GM19438 (cell line): ENCODE measurements around the gene TEPSIN.

Experiments used
- ATAC-seq: cut with Tn5 transposase; IDR thresholded peaks from one replicate; pipeline ENCODE4 v1.9.1; 2021; ENCODE audit warnings: low read depth; ENCODE audit not compliant: unreplicated experiment

TEPSIN gene

DNA sequence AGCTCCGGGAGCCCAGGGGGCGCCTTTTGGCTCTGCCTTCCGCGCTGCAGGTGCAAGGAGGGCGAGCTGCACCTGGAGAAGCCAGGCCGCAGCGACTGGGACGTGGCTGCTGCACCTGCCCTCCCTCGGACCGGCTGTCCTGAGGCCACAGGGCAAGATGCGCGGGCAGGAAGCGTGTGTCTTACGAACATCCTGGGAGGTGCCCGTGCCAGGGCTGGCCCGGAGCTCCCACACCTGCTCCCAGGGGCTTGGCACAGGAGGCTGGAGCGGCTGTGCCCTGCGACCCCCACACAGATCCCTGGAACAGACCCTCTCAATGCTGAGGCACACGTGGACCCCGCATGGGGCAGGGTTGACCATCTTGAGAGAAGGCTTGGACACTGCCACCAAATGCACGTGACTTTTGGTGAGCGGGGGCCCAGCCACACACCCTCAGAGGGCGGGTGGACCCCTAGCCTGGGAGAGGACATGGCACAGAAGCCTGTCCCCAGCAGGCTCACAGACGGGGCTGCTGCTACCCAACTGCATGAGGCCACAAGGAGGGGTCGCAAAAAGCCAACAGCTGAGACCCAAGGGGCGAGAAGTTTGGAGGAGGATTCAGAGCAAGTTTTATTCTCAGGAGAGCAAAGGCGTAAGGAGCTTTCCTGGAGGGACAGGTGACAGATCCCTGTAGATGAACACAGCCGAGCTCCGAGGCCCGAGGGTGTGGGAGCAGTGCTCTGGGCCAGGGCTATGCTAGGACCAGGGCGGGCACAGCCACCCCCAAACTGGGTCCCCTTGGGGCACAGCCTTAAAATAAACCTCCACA, 11.6 kb upstream of the TEPSIN start:
- ATAC-seq, result no peak

DNA sequence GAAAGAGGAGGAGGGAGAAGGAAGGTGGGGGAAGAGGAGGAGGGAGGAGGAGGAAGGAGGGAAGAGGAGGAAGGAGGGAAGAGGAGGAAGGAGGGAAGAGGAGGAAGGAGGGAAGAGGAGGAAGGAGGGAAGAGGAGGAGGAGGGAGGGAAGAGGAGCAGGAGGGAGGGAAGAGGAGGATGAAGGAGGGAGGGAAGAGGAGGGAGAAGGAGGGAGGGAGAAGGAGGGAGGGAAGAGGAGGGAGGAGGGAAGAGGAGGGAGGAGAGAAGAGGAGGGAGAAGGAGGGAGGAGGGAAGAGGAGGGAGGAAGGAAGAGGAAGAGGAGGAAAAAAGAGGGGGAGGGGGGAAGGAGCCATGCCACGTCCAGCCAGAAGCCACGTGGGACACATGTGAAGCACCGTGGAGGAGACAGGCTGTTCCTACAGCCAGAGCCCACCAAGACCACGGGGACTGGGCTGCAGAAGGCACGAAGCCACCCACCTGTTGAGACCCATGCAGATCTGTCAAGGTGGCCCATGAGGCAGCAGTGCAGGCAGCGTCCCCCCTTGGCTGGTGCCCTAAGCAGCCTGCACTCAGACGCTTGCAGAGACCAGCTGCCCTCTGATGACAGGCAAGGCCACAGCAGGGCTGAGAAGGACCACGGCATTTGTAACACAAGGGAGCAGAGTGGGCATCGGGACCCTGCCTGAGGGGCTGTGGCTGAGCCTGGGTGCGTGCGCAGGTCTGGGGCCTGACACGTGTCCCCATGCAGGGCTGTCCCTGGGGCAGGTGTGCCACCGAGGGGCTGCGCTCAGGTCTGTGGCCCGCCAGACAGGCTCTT, 10.6 kb upstream of the TEPSIN start:
- ATAC-seq, result no peak

DNA sequence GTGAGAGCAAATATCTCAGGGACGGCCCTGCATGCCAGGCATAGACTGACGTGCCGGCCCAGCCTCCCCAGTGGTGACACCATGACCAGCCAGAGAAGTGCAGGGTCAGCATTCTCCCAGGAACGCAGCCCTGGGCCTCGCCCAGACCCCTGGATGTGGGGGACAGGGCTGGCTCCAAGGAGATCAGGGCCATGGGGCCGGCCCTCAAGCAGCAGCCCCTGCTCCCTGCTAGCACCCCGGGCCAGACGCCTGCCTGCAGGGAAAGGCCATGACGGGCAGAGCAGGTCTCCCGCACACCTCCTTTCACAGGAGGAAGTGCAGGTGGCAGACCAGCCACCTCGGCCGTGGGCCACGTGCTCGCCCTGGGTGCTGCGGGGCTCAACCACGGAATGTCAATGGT, 9.8 kb upstream of the TEPSIN start:
- ATAC-seq, result no peak

DNA sequence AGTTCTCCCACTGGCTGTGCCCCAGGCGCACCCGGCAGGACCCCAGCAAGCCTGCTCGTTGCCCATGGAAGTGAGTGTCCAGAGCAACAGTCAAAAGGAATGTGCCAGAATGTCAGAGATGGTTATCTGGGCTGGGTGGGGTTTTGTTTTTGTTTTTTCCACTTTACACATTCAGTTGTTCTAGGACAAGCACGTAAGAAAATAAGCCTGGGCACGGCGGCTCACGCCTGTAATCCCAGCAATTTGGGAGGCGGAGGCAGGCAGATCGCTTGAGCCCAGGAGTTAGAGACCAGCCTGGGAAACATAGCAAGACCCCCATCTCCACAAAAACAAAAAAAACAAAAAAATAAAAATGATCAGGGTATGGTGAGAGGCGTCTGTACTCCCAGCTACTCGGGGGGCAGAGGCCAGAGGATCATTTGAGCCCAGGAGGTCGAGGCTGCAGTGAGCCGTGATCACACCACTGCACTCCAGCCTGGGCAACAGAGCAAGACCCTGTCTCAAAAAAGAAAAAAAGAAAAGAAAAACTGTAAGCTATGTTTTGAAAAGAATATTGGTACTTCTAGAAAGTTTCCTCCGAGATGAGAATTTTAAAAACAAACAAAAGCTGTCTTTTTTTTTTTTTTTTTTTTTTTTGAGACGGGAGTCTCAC, 8.6 kb upstream of the TEPSIN start:
- no peak for ATAC-seq

DNA sequence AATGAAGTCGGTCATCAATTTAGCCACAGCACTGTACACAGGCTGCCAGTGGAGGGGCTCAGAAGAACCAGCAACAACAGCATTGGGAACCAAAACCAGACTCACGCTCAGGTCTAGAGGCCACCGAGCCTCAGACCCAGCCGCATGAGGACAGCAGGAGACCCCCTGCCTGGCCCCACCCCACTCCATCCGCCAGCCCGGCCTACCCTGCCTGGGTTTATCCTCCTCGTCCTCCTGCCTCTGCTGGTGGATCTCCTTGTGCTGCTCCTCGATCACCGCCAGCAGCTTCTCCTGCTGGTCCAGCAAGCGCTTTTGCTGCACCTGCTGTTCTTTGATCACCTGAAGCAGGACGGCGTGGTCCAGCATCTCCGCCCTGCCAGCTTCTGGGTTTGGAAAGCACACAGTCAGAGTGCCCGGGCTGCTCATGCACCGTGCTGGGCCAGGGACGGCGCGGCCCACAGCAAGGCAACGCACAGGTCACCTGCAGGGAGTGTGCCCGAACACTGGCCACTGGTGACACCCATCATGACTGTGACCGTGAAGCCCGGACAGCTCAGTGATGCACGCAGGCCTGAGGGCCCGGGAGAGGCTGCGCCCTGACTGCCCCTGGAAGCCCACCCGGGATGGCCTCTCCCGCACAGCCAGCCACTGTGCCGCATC, 8.0 kb upstream of the TEPSIN start:
- ATAC-seq, result no peak

DNA sequence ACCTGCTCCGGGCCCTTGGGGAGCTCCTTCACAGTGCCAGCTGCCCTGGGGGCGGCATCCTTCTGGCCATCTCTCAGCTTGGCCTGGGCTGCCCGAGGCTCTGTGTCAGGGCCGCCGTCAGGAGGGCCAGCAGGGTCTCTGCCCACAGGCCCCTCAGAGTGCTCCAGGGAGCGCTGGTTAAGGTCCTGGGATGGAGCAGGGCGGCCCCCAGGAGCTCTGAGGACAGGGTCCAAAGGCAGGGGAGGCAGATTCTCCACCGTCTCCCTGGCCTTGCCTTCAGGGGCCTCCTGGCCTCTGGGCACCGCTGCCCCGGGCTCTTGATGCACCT, 7.5 kb upstream of the TEPSIN start:
- ATAC-seq, result no peak

DNA sequence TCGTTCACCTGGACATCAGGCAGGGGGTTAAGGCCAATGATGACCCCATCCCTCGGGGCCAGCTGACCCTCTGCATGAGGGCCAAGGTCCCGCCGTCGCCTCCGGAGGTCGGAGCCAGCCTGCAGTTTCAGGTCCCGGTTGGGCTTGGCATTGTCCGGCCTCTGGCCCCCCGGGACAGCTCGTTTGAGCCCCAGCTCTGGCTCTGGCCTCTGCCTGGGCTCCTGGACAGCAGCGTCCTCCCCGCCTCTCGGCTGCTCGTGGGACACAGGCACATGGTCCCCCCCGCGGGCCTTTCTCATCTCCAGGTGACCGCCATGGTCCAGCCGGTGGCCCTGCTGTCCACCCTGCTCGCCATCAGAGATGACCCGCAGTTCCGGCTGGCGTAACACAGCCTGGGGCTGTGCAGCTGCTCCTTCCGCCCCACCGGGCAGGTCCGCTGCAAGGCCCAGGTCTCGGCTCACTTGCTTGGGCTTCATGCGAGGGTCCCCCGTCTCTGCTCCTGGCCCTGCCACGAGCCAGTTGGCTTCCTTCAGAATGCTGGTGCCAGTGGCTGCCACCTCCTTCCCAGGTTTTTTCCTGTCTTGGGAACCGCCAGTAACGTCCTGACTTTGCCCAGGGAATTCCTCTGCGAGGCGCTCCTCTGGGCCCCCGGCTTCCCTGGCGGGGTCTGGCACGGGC, 6.9 kb upstream of the TEPSIN start:
- ATAC-seq, result no peak

DNA sequence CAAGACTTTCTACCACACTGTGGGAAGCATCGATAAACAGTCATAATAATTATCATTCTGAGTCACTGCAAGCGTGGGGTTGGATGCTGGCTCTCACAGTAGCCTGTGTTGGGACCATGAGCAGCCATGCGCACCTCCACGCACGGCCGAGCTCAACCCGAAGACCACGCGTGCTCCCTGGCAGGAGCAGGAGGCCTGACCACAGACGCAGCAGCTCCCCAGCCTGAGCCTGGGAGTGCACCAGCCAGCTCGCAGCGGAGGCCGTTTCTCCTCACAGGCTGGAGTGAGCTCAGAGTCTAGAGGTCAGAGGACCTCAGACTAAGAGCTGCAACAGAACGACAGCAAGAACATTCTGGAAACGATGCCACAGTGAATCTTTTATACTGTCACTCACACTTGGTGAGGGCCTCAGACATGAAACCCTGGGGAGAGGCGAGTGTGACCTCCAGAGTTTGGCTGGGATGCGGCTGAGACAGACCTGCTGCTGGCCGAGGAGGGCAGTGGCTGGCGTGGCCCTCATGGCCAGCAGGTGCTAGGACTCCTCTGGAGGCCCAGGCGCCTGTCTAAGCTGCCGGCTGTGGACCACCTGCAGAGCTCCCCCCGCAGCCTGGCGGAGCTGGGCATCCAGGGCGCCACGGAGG, 6.3 kb upstream of the TEPSIN start:
- ATAC-seq, result no peak

DNA sequence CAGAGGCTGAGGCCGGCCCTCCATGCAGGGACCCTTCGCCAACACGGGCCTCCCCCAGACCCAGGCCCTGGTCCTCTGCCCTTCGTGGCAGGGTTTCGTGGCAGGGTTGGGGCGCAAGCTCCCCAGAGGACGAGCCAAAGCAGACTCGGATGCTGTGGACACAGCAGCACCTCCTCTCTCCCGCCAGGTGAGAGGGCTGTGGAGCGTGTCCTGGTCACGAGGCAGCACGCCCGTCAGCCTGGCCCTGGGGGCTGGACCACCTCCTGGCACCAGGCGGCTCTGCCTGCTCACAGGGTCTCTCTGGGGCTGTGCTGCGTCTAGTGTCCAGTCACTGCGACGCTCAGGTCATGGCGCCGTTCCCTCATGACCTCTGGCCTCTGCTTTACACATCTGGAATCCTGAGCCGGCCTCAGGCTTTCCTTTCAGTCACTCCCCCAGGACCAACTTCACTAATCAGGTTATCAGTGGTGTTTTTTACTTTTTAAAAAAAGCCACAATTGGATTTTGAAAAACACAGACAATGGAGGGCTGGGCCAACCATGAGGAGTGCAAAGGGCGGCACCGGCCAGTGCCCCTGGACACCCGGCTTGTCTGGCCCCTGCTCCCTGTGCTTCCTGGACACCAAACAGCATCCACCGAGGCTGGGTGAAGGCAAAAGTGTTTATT, 5.6 kb upstream of the TEPSIN start:
- no peak for ATAC-seq

DNA sequence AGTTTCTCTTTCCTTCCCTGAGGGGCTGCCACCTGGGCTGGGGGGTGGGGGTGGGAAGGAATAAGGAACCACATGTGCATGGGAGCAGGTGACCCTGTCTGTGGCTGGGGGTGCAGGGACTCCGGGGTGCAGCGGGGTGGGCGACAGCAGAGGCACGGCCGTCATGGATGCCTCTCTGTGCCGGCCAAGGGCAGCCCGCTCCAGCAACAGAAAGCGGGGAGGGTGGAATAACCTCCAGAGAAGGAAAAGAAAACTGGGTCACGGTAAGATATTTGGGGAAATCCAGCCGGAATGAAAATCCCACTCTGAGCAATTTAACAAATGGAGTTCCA, 4.4 kb upstream of the TEPSIN start:
- no peak for ATAC-seq

DNA sequence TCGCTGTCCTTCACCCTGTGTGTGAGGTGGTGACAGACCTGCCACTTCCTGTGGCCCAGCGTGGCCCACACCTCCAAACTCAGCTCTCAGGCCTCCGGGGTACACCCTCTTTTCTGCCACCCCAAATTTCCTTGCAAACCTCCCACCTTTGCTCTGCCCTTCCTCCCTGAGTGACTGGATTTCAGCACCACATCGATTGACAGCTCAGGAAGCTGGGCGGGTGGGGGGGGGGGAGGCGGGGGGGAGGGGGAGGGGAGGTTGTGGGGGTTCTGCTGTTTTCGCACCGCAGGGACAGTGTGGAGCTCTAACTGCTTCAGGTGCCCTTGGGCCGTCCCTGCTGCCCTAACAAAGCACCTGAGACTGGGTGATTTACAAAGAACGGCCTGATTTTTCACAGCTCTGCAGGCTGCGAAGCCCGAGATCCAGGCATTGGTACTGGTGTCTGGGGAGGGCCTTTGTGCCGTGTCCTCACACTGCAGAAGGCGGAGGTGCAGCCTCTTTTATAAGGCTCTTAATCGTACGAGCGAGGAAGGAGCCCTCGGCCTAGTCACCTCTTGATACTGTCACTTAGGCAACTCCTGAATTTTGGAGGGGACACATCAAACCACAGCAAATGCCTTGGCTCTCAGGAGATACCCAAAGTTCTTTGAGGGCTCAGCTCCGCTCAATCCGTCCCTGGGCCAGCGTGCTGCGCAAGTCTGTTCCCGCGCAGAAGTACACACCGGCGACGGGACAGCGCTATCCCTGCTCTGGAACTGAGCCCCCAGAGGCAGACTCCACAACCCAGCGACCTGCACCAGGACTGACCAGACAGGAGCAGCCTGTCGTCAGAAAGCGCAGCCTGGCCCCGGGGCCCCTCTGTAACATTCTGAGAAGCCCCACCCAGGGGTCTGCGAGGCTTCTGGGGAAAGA, 3.8 kb upstream of the TEPSIN start:
- no peak for ATAC-seq

DNA sequence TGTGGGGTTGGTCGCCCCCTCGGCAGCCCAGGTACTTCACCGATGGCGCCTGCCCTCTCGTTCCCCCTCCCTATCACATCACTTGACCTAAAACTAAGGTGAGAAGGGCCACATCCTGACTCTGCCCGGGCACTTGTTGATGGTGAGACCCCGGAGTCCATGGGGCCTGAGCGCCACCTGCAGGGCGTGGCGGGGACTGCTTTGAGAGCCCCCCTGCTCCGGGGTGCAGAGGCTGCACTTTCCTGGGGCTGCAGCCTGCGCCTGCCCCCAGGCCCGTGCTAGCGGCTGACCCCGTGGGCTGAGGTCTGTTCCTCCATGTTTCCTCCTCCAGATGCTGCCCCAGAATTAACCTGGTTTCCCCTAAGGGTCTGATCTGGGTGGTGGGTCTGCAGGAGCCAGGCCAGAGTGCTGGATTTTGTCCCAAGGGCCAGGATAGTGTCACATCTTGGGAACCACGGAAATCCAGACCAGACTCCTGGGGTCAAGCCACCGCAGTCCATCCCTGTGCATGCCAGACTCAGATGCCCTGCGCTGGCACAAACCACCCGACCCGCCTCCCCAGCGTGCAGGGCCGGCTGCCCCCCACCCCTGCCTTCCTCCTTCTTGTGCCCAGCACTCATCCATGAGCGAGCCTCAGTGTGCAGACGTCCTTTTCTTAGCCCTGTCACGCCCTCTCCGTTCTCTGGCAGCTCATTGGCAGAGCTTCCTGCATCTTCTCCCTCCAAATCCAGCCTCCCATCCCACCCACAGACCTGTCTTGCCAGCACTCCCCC, 3.0 kb upstream of the TEPSIN start:
- ATAC-seq, result no peak

DNA sequence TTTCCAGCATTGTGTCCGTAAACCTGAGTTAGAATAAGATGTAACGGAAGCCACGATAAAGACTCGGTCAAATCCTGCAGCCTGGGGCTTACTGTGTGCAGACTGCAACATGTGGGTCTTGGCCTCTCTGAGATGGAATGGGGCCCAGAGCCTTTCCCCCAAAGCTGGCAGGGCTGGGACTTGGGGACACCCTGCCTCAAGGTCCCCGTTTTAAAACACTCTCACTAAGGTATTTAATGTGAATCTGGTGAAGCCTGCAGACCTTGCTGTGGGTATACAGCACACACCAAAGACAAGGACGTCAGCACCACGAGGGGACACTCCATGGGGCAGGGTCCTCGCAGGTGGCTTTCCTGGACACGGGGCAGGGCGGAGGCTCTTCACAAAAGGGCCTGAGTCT, 2.3 kb upstream of the TEPSIN start:
- ATAC-seq, result no peak

DNA sequence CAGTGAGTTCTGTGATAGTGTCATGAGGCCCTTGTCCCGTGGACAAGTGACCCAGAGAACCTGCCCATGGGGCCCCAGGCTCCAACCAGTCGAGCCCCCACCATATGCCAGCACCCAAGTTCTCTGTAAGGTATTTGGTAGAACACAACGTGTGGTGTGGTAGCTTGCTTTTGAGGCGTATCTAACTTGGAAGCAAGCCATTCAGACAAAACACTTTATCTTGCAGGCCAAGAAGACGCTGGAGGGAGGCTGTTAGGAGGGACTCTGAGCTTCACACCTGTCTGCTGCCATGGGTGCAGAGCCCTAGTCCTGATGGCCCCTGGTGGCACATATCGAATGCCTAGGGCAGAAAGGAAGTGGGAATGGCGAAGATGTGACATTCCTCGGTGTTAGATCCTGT, 1.9 kb upstream of the TEPSIN start:
- no peak for ATAC-seq

DNA sequence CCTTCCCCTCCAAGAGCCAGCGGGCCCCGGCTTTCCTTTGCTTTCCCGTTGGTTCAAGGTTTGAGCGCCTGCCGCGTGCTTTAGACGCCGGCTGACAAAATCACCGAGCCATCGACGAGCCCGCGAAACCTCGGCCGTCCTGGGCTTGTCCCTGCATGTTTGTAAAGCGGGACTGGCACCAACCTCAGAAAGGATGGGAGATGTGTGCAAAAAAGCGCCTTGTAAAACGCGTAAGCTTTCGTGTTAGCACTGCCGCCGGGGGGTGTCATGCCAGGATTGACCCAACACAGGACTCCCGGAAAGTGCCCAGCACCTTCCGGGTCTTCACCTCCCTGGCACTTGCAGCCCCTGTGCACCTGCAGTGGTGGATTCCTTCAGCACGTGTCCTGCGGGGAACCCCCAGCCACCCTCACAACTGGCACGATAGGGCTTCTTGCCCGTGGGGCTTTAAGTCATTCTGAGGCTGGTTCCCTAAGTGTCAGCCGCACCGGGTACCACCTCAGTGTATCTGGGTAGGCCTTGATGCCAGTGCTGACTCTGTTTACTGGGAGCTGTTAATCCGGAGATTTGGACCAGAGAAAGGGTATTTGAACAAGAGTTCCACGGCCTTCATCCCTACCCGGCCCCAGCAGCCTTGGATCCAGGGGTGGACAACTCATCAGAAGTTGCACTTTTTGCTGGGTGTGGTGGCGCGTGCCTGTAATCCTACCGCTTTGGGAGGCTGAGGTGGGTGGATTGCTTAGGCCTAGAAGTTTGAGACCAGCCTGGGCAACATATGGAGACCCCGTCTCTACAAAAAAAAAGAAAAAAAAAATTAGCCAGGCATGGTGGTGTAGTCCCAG, 1.1 kb upstream of the TEPSIN start:
- ATAC-seq, result no peak

DNA sequence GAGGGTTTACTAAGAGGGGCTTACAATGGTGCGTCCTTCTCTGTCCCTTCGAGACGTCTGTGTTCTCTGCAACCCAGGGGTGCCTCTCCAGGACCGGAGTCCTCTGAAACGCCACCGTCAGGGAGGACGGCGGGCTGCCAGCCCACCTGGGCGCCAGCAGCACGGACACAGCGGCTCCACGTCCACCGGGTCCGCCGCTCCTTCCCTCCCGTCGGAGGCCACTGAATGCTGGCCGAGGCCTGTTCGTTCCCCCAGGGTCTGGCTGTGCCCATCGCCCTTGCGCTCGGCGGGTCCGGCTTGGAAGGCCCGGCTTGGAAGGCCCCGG, 403 bp downstream of the TEPSIN start:
- no peak for ATAC-seq
